HG02759 (cell line): ENCODE measurements around the gene DSCAML1.

Experiments
- ATAC-seq: cut with Tn5 transposase; IDR thresholded peaks from one replicate; pipeline ENCODE4 v1.9.1; 2021; ENCODE audit warnings: mild to moderate bottlenecking, moderate library complexity; ENCODE audit not compliant: unreplicated experiment

The DSCAML1 gene

DNA sequence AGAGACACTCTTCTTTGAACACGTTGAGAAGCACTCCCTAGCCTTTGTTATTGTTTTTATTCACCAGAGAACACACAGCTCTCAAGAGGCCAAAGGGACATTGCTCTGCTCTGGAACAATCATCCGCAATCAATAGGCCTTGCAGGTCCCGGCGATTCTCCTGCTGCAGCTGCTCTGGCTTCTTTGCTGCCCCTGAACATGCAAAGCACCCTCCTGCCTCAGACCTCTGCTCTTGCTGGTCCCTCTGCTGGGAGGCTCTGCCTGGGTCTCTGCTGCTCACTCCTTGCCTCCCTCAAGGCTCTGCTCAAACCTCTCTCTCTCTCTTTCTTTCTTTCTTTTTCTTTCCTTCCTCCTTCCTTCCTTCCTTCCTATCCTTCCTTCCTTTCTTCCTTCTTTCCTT is 232.7 kb downstream of the DSCAML1 start:
- no peak for ATAC-seq

GRCh38 chr11:117563556-117563955 is 233.5 kb downstream of the DSCAML1 start:
- no peak for ATAC-seq

DNA sequence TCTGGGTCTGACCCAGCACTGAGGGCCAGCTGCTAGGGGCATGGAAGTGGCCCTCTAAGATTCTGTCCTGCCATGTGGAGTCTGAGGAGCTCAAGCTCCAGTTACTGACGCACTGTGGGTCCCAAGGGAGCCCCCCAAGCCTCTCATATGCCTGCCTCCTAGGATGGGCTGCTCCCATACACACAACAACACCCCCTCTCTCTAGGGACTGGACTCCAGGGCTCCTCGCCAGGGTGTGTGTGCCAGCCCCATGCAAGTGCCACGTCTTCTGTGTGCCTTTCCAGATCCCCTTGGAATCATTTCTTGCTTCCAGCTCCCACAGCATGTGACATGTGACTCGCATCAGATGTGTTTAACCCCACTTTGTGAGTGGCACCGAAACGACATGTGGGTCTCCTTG is 234.9 kb downstream of the DSCAML1 start:
- ATAC-seq = no peak

DNA sequence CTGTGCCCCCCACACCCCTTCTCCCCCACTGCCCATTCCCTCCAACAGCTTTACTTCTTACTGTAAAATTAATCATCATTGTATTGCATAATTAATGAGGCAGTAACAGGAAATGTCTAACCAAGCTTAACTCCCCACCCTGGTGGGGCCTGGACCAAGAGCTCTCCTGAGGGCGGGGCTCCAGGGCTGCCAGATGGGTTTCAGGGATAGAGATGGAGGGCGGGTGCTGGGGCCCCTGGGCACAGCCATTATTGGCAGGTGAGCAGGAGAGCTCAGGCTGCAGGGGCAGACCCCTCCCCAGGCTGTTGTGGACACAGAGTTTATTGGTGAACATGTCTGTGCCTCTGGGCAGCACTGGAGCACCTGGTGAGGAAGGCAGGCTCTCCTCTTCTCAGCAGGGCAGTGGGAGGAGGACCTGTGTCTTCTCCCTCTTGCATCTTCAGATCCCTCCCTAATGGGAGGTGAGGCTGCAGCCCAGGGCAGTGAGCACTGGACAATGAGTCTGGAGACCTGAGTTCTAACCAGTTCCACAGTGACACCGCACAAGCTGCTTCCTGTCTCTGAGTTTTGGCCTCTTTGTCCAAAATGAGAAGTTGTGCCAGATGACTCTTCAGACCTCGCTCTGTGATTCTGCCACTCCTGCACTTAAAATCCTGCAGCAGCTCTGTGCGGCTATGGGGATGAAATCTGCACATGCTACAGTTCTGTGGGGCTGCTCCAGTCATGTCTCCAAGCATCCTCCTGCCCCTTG is 236.1 kb downstream of the DSCAML1 start:
- no peak for ATAC-seq

DNA sequence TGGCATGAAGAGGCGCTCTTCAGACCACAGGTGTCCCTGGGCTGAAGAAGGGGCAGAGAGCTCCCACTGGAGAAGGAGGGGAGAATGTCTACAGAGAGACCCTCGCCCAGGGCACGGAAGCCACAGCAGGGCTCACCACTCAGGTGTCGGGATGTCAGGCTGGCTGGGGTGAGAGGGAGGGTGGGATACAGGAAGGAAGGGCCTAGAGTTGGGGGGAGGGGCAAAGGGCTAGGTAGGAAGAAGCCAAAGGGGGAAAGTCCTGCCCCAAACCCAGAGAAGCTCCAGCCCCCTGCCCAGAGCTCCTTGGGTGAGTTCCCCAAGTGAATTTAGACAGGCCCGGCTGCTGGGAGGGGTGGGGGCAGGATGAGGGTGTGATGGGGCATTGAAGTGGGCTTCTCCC is 237.3 kb downstream of the DSCAML1 start:
- no peak for ATAC-seq

DNA sequence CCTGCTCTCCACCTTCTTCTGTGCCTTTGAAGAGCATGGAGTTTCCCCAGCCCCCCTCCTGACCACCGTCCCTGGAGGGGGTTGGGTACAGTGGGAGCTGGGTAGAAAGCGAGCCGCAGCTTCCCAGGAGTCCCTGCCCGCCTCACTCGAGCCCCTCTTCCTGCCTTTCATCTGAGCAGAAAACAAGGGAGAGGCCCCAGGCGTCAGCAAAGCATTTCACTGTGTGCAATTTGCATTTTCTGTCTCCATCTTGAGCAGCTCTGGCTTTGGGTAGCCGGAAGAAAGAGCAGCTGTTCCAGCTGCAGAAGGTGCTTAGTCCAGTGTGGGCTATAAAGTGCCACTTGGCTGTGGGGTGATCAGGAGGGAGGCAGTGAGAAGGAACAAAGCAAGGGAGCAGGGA is 239.7 kb downstream of the DSCAML1 start:
- no peak for ATAC-seq

- ATAC-seq = no peak
Observed at GRCh38 chr11:117554601-117555333, 242.2 kb downstream of the DSCAML1 start.

DNA sequence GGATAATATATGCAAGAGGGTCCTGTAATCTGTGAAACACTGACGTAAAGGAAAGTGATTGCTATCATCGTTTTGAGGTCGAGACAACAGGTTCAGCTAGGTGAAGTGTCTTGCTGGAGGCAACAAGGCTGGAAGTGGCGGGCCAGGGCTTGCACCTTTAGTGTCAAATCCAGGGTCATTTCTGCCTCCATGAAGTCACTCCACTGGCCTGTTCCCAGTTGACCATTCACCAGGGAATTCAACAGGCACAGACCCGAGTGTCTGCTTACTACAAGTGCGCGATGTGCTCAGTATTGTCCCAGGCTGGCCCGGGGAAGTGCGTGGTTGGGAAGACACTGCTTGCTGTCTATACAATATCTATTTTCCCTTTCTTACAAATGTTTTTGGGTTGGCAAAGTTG is 244.4 kb downstream of the DSCAML1 start:
- no peak for ATAC-seq

DNA sequence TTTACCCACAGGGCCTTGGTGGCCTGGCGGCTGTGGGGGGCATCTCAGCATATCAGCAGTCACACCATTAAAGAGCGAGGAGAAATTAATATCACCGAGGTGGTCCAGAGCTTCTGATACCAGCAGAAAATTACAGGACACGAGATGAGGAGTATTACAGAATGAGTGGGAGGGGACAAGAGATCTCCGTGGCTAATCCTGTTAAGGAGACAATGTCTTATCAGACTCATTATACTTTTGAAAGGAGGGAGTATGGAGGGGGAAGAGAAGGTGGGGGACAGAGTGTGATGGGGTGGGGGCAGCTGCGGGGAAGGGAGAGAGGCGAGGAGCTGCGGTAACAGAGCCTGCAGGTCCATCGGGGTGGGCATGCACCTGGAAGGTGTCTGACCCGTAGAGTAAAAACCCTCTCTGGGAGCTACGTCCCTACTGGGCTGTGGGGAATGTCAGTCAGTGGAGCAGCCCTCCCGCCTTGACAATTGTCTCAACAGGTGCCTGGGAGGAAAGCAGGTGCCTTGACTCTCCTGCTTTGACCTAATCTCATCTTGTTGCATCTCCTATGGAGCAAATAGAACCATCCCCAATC is 245.2 kb downstream of the DSCAML1 start:
- ATAC-seq = no peak

DNA sequence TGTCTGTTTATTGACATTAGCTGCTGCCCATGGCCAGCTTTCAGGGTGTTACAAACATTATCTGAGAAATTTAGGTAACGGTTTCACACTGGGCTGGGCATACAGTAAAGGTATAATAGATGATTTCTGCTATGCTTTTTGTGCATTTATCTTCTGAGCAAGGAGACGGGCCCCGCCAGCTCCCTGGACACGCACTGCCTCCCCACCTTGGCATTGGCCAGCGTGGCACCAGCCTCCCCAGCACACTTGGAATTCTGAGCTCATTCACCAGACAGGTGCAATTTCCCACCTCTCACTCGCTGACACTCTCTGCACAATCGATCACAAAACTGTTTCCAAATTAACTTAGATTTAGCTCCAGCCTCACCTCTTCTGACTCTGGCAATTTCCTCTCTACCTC is 246.6 kb downstream of the DSCAML1 start:
- no peak for ATAC-seq

- ATAC-seq = no peak
Observed at GRCh38 chr11:117549417-117549816, 247.6 kb downstream of the DSCAML1 start.

DNA sequence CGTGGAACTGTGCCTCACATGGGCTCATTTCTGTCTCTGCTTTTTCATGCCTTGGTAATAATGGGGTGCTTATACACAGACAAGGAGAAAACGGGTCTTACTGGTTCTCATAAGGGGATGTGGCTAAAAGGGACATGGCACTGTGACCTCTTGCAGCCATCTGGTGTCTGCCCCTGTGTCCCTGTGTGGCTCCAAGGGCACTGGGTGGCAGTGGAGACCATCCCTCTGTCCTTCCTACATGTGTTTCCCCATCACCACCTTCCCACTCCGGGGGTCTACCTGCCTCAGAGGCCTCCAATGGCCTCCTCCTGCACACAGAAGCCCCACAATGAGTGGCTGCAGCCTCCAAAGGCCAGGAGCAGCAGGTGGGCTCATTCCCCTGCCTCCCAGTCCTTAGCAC is 248.1 kb downstream of the DSCAML1 start:
- no peak for ATAC-seq

- ATAC-seq = no peak
Observed at GRCh38 chr11:117547946-117548345, 249.1 kb downstream of the DSCAML1 start.

DNA sequence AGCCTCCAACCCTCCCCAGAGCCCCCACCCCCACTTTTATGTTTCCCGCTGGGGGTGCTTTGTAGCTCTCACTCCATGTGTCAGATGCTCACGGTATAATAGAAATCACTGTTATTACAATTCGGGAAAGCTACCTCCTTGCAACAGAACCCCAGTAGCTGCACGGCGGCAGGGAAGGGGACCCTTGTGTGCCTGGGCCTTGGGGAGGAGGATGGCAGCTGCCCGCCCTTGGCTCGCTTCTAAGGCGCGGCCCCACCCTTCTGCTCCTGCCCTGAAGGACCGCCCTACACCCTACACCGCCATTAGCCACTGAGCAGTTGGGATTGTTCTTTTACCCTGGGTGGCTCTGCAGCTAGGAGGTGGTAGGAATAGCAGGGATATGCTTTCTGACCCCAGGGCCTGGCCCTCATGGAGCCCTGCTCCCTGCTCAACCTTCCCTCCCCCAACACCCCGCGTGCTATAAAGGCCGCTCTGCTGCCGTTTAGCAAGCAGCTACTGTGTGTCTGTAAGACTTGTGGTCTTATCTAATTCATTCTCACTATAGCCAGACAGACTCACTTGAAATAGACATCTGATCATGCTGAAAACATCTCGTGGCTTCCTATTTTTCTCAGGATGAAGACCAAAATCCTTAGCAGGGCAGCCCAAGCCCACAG is 249.7 kb downstream of the DSCAML1 start:
- ATAC-seq = no peak

- no peak for ATAC-seq
Observed at GRCh38 chr11:117546431-117547194, 250.4 kb downstream of the DSCAML1 start.

- no peak for ATAC-seq
Observed at GRCh38 chr11:117545706-117546105, 251.3 kb downstream of the DSCAML1 start.

GRCh38 chr11:117544130-117544800 is 252.8 kb downstream of the DSCAML1 start:
- ATAC-seq = no peak

- ATAC-seq = no peak
Observed at GRCh38 chr11:117541211-117541610, 255.8 kb downstream of the DSCAML1 start.

- no peak for ATAC-seq
Observed at GRCh38 chr11:117538263-117539135, 258.5 kb downstream of the DSCAML1 start.
